Psoas muscle (tissue), 8 donors: ENCODE measurements around the gene MAG. TPM values are rescaled to one million over a fixed set of nuclear protein-coding genes. Genes with fewer than 3 reads are reported as not detected.
A peak's percentile ranks its signal among the peaks of the same experiment; 100 is the strongest.

ENCODE experiments used
- ATAC-seq, 4 donors: fragments of 200-7000 bp; cut with Tn5 transposase; one replicate each; pipeline ENCODE4 v1.9.1; 2020; ENCODE audit warnings: moderate library complexity in 3 of 4, mild to moderate bottlenecking in 2 of 4
- DNase-seq, 2 donors: peaks; one replicate each; pipeline ENCODE4 v3.0.0-alpha.2; 2020
- H3K27ac ChIP-seq: fragments of 200-600 bp; one replicate; pipeline ENCODE4 v1.8.0; 2022
- H3K27me3 ChIP-seq, 3 donors: fragments of 200-600 bp in 1 of 3; one replicate each; pipeline versions ENCODE4 v1.6.1 to v1.8.0; 2013 to 2022; ENCODE audit warnings: low read length in 2 of 3, mild to moderate bottlenecking in 2 of 3, moderate library complexity in 1 of 3; ENCODE audit not compliant: insufficient read depth in 3 of 3
- H3K36me3 ChIP-seq, 2 donors: fragments of 200-600 bp in 1 of 2; one replicate each; pipeline versions ENCODE4 v1.6.1 to v1.8.0; 2013 to 2022; ENCODE audit warnings: low read depth in 1 of 2, mild to moderate bottlenecking in 1 of 2, moderate library complexity in 1 of 2; ENCODE audit not compliant: insufficient read depth in 1 of 2
- H3K4me1 ChIP-seq: fragments of 200-600 bp; one replicate; pipeline ENCODE4 v1.8.0; 2022
- H3K4me3 ChIP-seq: fragments of 200-600 bp; one replicate; pipeline ENCODE4 v1.8.0; 2022; ENCODE audit warnings: mild to moderate bottlenecking
- H3K9me3 ChIP-seq: fragments of 200-600 bp; one replicate; pipeline ENCODE4 v1.8.0; 2022
- CTCF ChIP-seq: fragments of 200-600 bp; IDR thresholded peaks from one replicate; pipeline ENCODE4 v1.8.0; 2022; ENCODE audit warnings: antibody characterized with exemption
- WGBS, 3 donors: extraction: QIAGEN DNeasy Blood & Tissue Kit; methylation state at CpG; one replicate each; pipeline versions ENCODE4 v1.1.6 to v1.1.7; 2013; 5-methylcytosine and 5-hydroxymethylcytosine counted together
- intact Hi-C, 2 donors: fragments of 100-400 bp; cut with DNase I; formaldehyde crosslinking; loops; one replicate each; pipeline versions ENCODE4 v1.11.0 to v1.14.2; 2022
- polyA plus RNA-seq, 3 donors: library from polyadenylated mRNA; stranded (reverse); fragments of 200-250 nt; gene quantifications; one replicate each; pipeline ENCODE4 v1.2.3, GENCODE V29; 2013
- total RNA-seq, 4 donors: library from RNA; stranded (reverse); fragmentation: NEBNext Ultra II Directional in 2 of 4; extraction: Animal tissue kit (Norgen Biotek cat#: 25700) in 2 of 4; gene quantifications; one replicate each; pipeline versions ENCODE4 v1.2.1 to v1.2.4, GENCODE V29; 2021 to 2023
- donor health status: healthy with polysubstance abuse.
- donor health status: DM: no; HTN: no; CAD: no; lungs with moderate emphysema.
- donor health status: Bipolar disorder and iron deficiency.
- donor health status: healthy.
- donor health status: DM: yes; HTN: yes; CAD: no.
- donor health status: DM: no; HTN: no; CAD: no.
- donor health status: DM: no; HTN: no; CAD: no.
- donor health status: DM: yes; HTN: yes; CAD: no.

MAG gene
- total and polyA plus RNA-seq, 7 donors: 0.05 to 0.30 (median 0.11) TPM; not detected in 4

DNA sequence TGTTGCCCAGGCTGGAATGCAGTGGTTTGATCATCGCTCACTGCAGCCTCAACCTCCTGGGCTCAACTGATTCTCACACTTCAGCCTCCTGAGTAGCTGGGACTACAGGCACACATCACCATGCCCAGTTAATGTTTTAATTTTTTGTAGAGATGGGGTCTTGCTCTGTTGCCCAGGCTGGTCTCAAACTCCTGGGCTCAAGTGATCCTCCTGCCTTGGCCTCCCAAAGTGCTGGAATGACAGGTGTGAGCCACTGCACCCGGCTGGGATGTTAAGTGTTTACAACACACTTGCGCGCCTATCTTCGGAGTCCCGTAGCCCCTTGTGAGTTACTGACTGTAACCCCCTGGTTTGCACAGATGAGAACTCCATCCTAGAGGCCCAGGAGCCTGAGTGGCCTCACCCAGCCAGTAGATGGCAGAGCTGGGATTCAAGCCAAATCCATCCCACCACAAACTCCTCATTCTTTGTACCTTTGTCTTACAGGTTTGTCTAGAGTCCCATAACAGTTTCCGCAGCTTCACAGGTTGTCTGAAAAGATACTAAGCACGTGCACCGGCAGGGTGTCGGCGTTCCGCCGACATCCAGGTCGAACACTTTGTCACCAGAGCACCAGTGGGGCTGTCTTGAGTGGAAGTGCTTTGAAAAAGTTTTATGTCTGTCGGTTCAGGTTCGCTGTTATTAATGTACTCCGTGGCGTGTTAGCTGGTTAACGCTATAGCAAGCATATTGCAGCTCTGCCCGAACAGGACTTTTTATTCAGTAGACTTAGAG lies 14.7 kb downstream of the MAG start:
- WGBS, 3 donors: 81 to 83% (median 82%) methylated on average over 20 of the region's 20 CpGs
- TF ChIP-seq CTCF: no peak
- Histone ChIP-seq H3K27ac (no peak overlapping the region), H3K4me3 (no peak overlapping the region), H3K27me3 (peaks cover 0 to 25% (median 6%) of the 10 kb centered on the region in 3 donors), H3K36me3 (no peaks in the 10 kb centered on the region), H3K4me1 (no peaks in the 10 kb centered on the region), H3K9me3 (no peaks in the 10 kb centered on the region)
- intact Hi-C loops: no loop called here
- ATAC-seq (no peak), DNase-seq (no peak)

GRCh38 chr19:35307931-35308330 lies 16.0 kb downstream of the MAG start:
- Histone ChIP-seq H3K36me3 (no peaks in the 10 kb centered on the region), H3K27me3 (peaks cover 0 to 14% (median 9%) of the 10 kb centered on the region in 3 donors), H3K27ac (no peak overlapping the region), H3K4me1 (no peaks in the 10 kb centered on the region), H3K4me3 (no peak overlapping the region), H3K9me3 (no peaks in the 10 kb centered on the region)
- intact Hi-C loops: no loop called here
- TF ChIP-seq CTCF: no peak
- ATAC-seq: no peak
- no peak for DNase-seq
- 47 to 48% (median 47%) methylated on average over 10 of the region's 10 CpGs for WGBS, 3 donors

DNA sequence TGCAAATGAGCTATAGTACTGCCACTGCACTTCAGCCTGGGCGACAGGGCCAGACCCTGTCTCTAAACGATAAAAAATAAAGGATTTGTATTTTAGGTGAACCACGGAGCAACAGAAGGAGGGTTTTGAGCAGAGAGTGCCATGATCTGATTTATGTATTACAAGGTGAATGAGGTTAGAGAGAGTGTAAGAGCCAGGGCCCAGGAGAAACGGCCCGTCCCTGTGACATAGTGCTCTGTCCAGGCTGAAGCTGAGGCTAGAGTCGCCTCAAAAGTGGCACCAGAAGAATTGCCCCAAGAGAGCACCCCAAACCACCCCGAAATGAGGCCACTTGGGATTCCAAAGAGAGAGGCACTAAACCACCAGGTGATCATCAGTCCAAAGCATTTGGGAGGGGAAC lies 16.9 kb downstream of the MAG start:
- 56 to 75% (median 68%) methylated on average over 7 of the region's 7 CpGs for WGBS, 3 donors
- DNase-seq (no peak), ATAC-seq (no peak)
- Histone ChIP-seq H3K4me1 (no peaks in the 10 kb centered on the region), H3K9me3 (no peaks in the 10 kb centered on the region), H3K36me3 (no peaks in the 10 kb centered on the region), H3K4me3 (no peak overlapping the region), H3K27ac (no peak overlapping the region), H3K27me3 (peaks cover 0 to 12% (median 9%) of the 10 kb centered on the region in 3 donors)
- no peak for TF ChIP-seq CTCF
- intact Hi-C loops: no loop called here

- intact Hi-C loops: no loop called here
- no peak for TF ChIP-seq CTCF
- no peak for ATAC-seq
Measured at GRCh38 chr19:35309481-35310279, 17.7 kb downstream of the MAG start.

More at GRCh38 chr19:35309481-35310279, 17.7 kb downstream of the MAG start:
- peaks cover 0 to 13% (median 9%) of the 10 kb centered on the region in 3 donors for H3K27me3 ChIP-seq
- H3K36me3 ChIP-seq: no peaks in the 10 kb centered on the region
- no peak overlapping the region for H3K4me3 ChIP-seq
- no peaks in the 10 kb centered on the region for H3K9me3 ChIP-seq
- WGBS, 3 donors: 69 to 72% (median 71%) methylated on average over 46 to 47 of the region's 47 CpGs
- H3K4me1 ChIP-seq: no peaks in the 10 kb centered on the region
- no peak overlapping the region for H3K27ac ChIP-seq
- DNase-seq: peak in 1 of 2 donors; percentile 17
